GM11168 (cell line): Measurements from ENCODE around the gene ZSCAN25.
"Not testable (repeated sequence)": the region's sequence is repeated elsewhere in the genome, so short reads cannot be mapped to it uniquely, and the experiment has no call there.

Experiments used
- in situ Hi-C: fragments of 300-500 bp; cut with MboI; formaldehyde crosslinking; loops from one replicate; pipeline ENCODE4 v1.12.0; 2022; ENCODE audit warnings: low sequenced_read_pairs; ENCODE audit not compliant: unreplicated experiment

The ZSCAN25 gene

GRCh38 chr7:99615989-99616358, 772 bp upstream of the ZSCAN25 start:
- in situ Hi-C loops = no loop called here

GRCh38 chr7:99617192-99617781, 541 bp downstream of the ZSCAN25 start:
- in situ Hi-C loops = no loop called here

- in situ Hi-C loops = no loop called here
Observed at GRCh38 chr7:99618726-99619125, 2.0 kb downstream of the ZSCAN25 start.

- in situ Hi-C loops = no loop called here
Observed at GRCh38 chr7:99619571-99620130, 2.9 kb downstream of the ZSCAN25 start.

- in situ Hi-C loops = no loop called here
Observed at GRCh38 chr7:99621271-99621670, 4.5 kb downstream of the ZSCAN25 start.

GRCh38 chr7:99622596-99622995, 5.8 kb downstream of the ZSCAN25 start:
- in situ Hi-C loops = no loop called here

GRCh38 chr7:99623091-99623693, 6.4 kb downstream of the ZSCAN25 start:
- in situ Hi-C loops = no loop called here

GRCh38 chr7:99623702-99624447, 7.1 kb downstream of the ZSCAN25 start:
- in situ Hi-C loops = no loop called here

GRCh38 chr7:99624484-99624883, 7.7 kb downstream of the ZSCAN25 start:
- in situ Hi-C loops = no loop called here

- in situ Hi-C loops = no loop called here
Observed at GRCh38 chr7:99625321-99625720, 8.6 kb downstream of the ZSCAN25 start.

GRCh38 chr7:99625961-99626360, 9.2 kb downstream of the ZSCAN25 start:
- in situ Hi-C loops = no loop called here

GRCh38 chr7:99626661-99627060, 9.9 kb downstream of the ZSCAN25 start:
- in situ Hi-C loops = no loop called here

- in situ Hi-C loops = no loop called here
Observed at GRCh38 chr7:99627513-99627912, 10.8 kb downstream of the ZSCAN25 start.

- in situ Hi-C loops = no loop called here
Observed at GRCh38 chr7:99628471-99629465, 12.0 kb downstream of the ZSCAN25 start.

GRCh38 chr7:99629643-99630042, 12.9 kb downstream of the ZSCAN25 start:
- in situ Hi-C loops = no loop called here

GRCh38 chr7:99631295-99632109, 14.8 kb downstream of the ZSCAN25 start:
- in situ Hi-C loops = no loop called here

GRCh38 chr7:99637414-99637813, 20.7 kb downstream of the ZSCAN25 start:
- in situ Hi-C loops = not testable (repeated sequence)

- in situ Hi-C loops = no loop called here
Observed at GRCh38 chr7:99638731-99639130, 22.0 kb downstream of the ZSCAN25 start.

- in situ Hi-C loops = no loop called here
Observed at GRCh38 chr7:99639267-99639666, 22.5 kb downstream of the ZSCAN25 start.
